ENCODE measurements around the gene ADAM11.
A peak's percentile ranks its signal among the peaks of the same experiment; 100 is the strongest.

Gene ADAM11

GRCh38 chr17:44757045-44757917 is 1.5 kb upstream of the ADAM11 start:
- no peak for DNase-seq (ENCODE audit: low spot score)

- no peak for DNase-seq (ENCODE audit: low spot score)
Observed at GRCh38 chr17:44757918-44758413, 822 bp upstream of the ADAM11 start.

- no peak for DNase-seq (ENCODE audit: low spot score)
Observed at GRCh38 chr17:44759086-44759915, 513 bp downstream of the ADAM11 start.

- no peak for DNase-seq (ENCODE audit: low spot score)
Observed at GRCh38 chr17:44759916-44760243, 1.1 kb downstream of the ADAM11 start.

- no peak for DNase-seq (ENCODE audit: low spot score)
Observed at GRCh38 chr17:44760474-44761308, 1.9 kb downstream of the ADAM11 start.

- DNase-seq (ENCODE audit: low spot score), result no peak
Observed at GRCh38 chr17:44761932-44762810, 3.4 kb downstream of the ADAM11 start.

- DNase-seq (ENCODE audit: low spot score), result no peak
Observed at GRCh38 chr17:44763170-44763569, 4.4 kb downstream of the ADAM11 start.

GRCh38 chr17:44765965-44766364 is 7.2 kb downstream of the ADAM11 start:
- DNase-seq (ENCODE audit: low spot score), result no peak

GRCh38 chr17:44766409-44767038 is 7.7 kb downstream of the ADAM11 start:
- DNase-seq (ENCODE audit: low spot score), result no peak

- no peak for DNase-seq (ENCODE audit: low spot score)
Observed at GRCh38 chr17:44767493-44767892, 8.7 kb downstream of the ADAM11 start.

- no peak for DNase-seq (ENCODE audit: low spot score)
Observed at GRCh38 chr17:44768505-44769142, 9.8 kb downstream of the ADAM11 start.

- DNase-seq (ENCODE audit: low spot score), result no peak
Observed at GRCh38 chr17:44769230-44769629, 10.4 kb downstream of the ADAM11 start.

GRCh38 chr17:44769647-44770084 is 10.9 kb downstream of the ADAM11 start:
- DNase-seq (ENCODE audit: low spot score), result no peak

- no peak for DNase-seq (ENCODE audit: low spot score)
Observed at GRCh38 chr17:44770166-44770925, 11.6 kb downstream of the ADAM11 start.

GRCh38 chr17:44772308-44773045 is 13.7 kb downstream of the ADAM11 start:
- DNase-seq (ENCODE audit: low spot score), result no peak

GRCh38 chr17:44773140-44773539 is 14.4 kb downstream of the ADAM11 start:
- no peak for DNase-seq (ENCODE audit: low spot score)

GRCh38 chr17:44774271-44775135 is 15.7 kb downstream of the ADAM11 start:
- peak; percentile 90 for DNase-seq (ENCODE audit: low spot score)
